DND-41 (cell line): ENCODE measurements around the gene EFCAB9.

Source experiments
- ATAC-seq: fragments of 200-7000 bp; cut with Tn5 transposase; 3 replicates; pipeline ENCODE4 v1.9.1; 2021; ENCODE audit warnings: low read depth; ENCODE audit not compliant: insufficient read depth
- DNase-seq: peaks from one replicate; pipeline ENCODE4 v3.0.0-alpha.2; 2020
- H2AFZ ChIP-seq: 2 replicates; pipeline ENCODE4 v1.6.0; 2012; ENCODE audit warnings: low read depth, low read length
- H3K27ac ChIP-seq: 2 replicates; pipeline ENCODE4 v1.5.1; 2012; ENCODE audit warnings: low read length, inconsistent platforms
- H3K27me3 ChIP-seq: fragments of 200-600 bp; sonication (generic); 2 replicates; pipeline ENCODE4 v1.6.0; 2012; ENCODE audit warnings: low read length, mild to moderate bottlenecking, inconsistent platforms; ENCODE audit not compliant: insufficient read depth, poor library complexity
- H3K36me3 ChIP-seq: 2 replicates; pipeline ENCODE4 v1.5.1; 2012; ENCODE audit warnings: low read length, inconsistent platforms; ENCODE audit not compliant: insufficient read depth
- H3K4me1 ChIP-seq: 2 replicates; pipeline ENCODE4 v1.5.1; 2012; ENCODE audit warnings: mild to moderate bottlenecking, low read length; ENCODE audit not compliant: insufficient read depth
- H3K4me2 ChIP-seq: 2 replicates; pipeline ENCODE4 v1.6.0; 2012; ENCODE audit warnings: mild to moderate bottlenecking, moderate library complexity, low read length, inconsistent platforms; ENCODE audit not compliant: insufficient read depth
- H3K4me3 ChIP-seq, 2 experiments: fragments of 200-600 bp in 1 of 2; shearing (Covaris generic) in 1 of 2; 2 replicates each; pipeline ENCODE4 v1.5.1; 2012 to 2016; ENCODE audit warnings: inconsistent platforms in 2 of 2, low read length in 2 of 2, mild to moderate bottlenecking in 2 of 2, low read depth in 1 of 2, moderate library complexity in 1 of 2
- H3K79me2 ChIP-seq: 2 replicates; pipeline ENCODE4 v1.6.0; 2012; ENCODE audit warnings: low read length, inconsistent platforms; ENCODE audit not compliant: insufficient read depth
- H3K9ac ChIP-seq: 2 replicates; pipeline ENCODE4 v1.6.0; 2012; ENCODE audit warnings: low read depth, mild to moderate bottlenecking, inconsistent platforms, low read length, moderate library complexity
- H3K9me3 ChIP-seq: 2 replicates; pipeline ENCODE4 v1.5.1; 2012; ENCODE audit warnings: low read length, moderate library complexity, mild to moderate bottlenecking, inconsistent platforms; ENCODE audit not compliant: insufficient read depth, severe bottlenecking
- H4K20me1 ChIP-seq: 2 replicates; pipeline ENCODE4 v1.6.0; 2012; ENCODE audit warnings: low read length; ENCODE audit not compliant: insufficient read depth
- EZH2 ChIP-seq: IDR thresholded peaks from 3 replicates; pipeline ENCODE4 v1.6.1; 2012; ENCODE audit warnings: borderline replicate concordance, low read depth, mild to moderate bottlenecking, moderate library complexity, low read length, inconsistent platforms; ENCODE audit not compliant: severe bottlenecking
- TF ChIP-seq, protein P1 (sequence below): IDR thresholded peaks from 2 replicates; pipeline ENCODE4 v1.5.1; 2012; ENCODE audit warnings: borderline replicate concordance, low read length, moderate library complexity, mild to moderate bottlenecking; ENCODE audit not compliant: poor library complexity, severe bottlenecking; ENCODE audit errors: extremely low read depth

Gene EFCAB9

GRCh38 chr5:172252501-172252900 lies 58.5 kb downstream of the EFCAB9 start:
- Histone ChIP-seq H3K4me3 (no peak overlapping the region), H3K9ac (no peak overlapping the region), H3K4me2 (no peak overlapping the region), H4K20me1 (no peaks in the 10 kb centered on the region), H3K36me3 (peaks cover 12% of the 10 kb centered on the region), H3K79me2 (peaks cover 28% of the 10 kb centered on the region), H3K27ac (no peak overlapping the region), H3K27me3 (no peaks in the 10 kb centered on the region), H3K4me1 (no peaks in the 10 kb centered on the region), H3K9me3 (peaks cover 15% of the 10 kb centered on the region), H2AFZ (no peak overlapping the region)
- TF ChIP-seq EZH2 = no peak
- TF ChIP-seq, protein P1, sequence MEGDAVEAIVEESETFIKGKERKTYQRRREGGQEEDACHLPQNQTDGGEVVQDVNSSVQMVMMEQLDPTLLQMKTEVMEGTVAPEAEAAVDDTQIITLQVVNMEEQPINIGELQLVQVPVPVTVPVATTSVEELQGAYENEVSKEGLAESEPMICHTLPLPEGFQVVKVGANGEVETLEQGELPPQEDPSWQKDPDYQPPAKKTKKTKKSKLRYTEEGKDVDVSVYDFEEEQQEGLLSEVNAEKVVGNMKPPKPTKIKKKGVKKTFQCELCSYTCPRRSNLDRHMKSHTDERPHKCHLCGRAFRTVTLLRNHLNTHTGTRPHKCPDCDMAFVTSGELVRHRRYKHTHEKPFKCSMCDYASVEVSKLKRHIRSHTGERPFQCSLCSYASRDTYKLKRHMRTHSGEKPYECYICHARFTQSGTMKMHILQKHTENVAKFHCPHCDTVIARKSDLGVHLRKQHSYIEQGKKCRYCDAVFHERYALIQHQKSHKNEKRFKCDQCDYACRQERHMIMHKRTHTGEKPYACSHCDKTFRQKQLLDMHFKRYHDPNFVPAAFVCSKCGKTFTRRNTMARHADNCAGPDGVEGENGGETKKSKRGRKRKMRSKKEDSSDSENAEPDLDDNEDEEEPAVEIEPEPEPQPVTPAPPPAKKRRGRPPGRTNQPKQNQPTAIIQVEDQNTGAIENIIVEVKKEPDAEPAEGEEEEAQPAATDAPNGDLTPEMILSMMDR = no peak
- ATAC-seq (no peak), DNase-seq (no peak)
